SHP77 (cell line): ENCODE results near the gene RABL2A.
"Not testable (repeated sequence)": the region's sequence is repeated elsewhere in the genome, so short reads cannot be mapped to it uniquely, and the experiment has no call there.

Source experiments
- DNase-seq, 2 experiments: peaks; one replicate each; lab custom pipeline; 2025; lab: John Stamatoyannopoulos, UW

The RABL2A gene

DNA sequence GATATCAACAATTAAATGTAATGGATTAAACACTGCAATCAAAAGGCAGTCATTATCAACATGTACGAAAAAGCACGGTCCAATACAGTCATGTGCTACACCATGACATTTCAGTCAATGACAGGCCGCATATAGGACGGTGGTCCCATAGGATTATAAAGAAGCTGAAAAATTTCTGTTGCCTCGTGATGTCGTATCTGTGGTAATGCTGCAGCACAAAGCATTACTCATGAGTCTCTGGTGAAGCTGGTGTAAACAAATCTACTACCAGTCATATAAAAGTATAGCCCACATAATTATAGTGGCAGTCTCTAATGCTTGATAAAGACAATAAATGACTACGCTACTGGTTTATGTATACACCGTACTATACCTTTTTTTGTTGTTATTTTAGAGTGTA lies 58.4 kb downstream of the RABL2A start:
- no peak for DNase-seq

DNA sequence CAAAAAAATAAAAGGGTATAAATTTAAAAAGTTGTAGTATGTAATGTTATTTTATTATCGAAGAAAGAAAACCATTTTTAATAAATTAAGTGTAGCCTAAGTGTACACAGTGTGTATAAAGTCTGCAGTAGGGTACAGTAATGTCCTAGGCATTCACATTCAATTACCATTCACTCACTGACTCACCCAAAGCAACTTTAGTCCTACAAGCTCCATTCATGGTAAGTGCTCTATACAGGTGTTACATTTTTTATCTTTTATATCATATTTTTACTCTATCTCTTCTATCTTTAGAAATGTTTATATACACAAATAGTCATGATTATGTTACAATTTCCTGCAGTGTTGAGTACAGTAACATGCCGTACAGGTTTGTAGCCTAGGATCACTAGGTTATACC lies 59.5 kb downstream of the RABL2A start:
- no peak for DNase-seq

DNA sequence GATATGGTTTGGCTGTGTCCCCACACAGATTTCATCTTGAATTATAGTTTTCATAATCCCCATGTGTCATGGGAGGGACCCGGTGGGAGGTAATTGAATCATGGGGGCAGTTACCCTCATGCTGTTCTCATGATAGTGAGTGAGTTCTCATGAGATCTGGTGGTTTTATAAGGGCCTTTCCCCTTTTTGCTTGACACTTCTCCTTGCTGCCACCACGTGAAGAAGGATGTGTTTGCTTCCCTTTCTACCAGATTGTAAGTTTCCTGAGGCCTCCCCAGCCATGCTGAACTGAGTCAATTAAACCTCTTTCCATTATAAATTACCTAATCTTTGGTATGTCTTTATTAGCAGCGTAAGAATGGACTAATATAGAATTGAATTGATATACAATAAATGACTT lies 63.8 kb downstream of the RABL2A start:
- DNase-seq, result not testable (repeated sequence)
